ENCODE results near the gene EXOC3L4.

DNA sequence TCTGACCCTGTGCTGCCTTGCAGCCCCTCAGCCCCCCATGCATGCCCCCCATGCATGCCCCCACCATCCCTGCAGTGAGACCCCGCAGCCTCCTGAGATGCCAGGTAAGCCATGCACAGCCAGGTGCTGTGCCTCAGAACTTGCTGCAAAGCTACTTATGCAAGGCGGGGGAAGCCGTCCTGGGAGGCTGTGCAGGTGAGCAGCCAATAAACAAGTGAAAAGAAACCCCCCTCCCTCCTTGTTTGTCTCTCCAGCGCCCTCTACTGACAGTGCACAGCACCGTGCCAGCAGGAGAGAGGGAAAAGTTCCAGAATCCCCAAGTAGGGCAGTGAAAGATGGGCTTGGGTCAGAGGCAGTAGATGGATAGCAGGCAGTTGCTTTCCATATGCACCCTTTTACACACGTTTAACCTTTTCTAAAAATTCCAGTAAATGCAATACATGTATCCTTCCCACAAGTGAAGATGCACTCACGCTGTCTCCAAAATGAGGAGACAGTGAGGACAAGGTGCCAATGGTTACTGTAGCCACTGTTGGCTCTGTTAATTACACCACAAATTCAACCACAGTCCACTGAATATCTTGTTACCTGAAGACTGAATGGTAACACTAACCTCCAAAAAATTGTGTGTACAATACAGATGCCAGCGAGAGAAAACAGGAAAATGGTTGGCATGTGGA, 46.7 kb downstream of the EXOC3L4 start:
- TF ChIP-seq CTCF (IDR thresholded peaks at IDR 0.05) (peak in 3 of 4 experiments; percentile 40 to 57 (median 43)), POLR2A (IDR thresholded peaks at IDR 0.05) (no peak), POLR2AphosphoS5 (IDR thresholded peaks at IDR 0.05) (no peak)

Data from prostate gland (tissue), 2 donors.